IMR-90 (cell line): Measurements from ENCODE around the gene PYGB. TPM values are rescaled to one million over a fixed set of nuclear protein-coding genes. Genes with fewer than 3 reads are reported as not detected.

ENCODE experiments used
- ATAC-seq: fragments of 200-7000 bp; cut with Tn5 transposase; 2 replicates; pipeline ENCODE4 v1.9.1; 2020; ENCODE audit warnings: low read depth, mild to moderate bottlenecking, moderate library complexity
- BruUV-seq: library from RNA; stranded (reverse); fragments of 400-500 nt; replicated peaks from 2 replicates; lab custom pipeline; 2021; lab: Mats Ljungman, UMichigan
- CTCF ChIA-PET: fragments of 300-600 bp; formaldehyde crosslinking; extraction: SDS; loops from one replicate; lab custom pipeline; 2021; ENCODE audit warnings: antibody characterized with exemption; lab: Yijun Ruan, JAX
- POLR2A ChIA-PET: fragments of 300-600 bp; sonication (Branson Sonifier 250); formaldehyde crosslinking; loops from one replicate; lab custom pipeline; 2022; ENCODE audit warnings: antibody characterized with exemption; ENCODE audit not compliant: unreplicated experiment; lab: Charles Lee
- DNase-seq: peaks from one replicate; pipeline ENCODE4 v3.0.0; 2013
- H2AFZ ChIP-seq: replicated peaks from 2 replicates; pipeline ENCODE3; 2013; ENCODE audit warnings: low read length, mild to moderate bottlenecking; ENCODE audit not compliant: poor library complexity
- H2AK5ac ChIP-seq: 2 replicates; pipeline ENCODE4 v1.6.1; 2013; ENCODE audit warnings: low read depth, low read length, inconsistent platforms
- H2AK9ac ChIP-seq: replicated peaks from 2 replicates; pipeline ENCODE3; 2013; ENCODE audit warnings: mild to moderate bottlenecking, low read depth, low read length, moderate library complexity; ENCODE audit not compliant: poor library complexity
- H2BK120ac ChIP-seq: 2 replicates; pipeline ENCODE4 v1.6.1; 2013; ENCODE audit warnings: low read depth, low read length, inconsistent platforms
- H2BK15ac ChIP-seq: 3 replicates; pipeline ENCODE4 v1.6.1; 2013; ENCODE audit warnings: low read depth, low read length, inconsistent platforms
- H2BK20ac ChIP-seq: 2 replicates; pipeline ENCODE4 v1.6.1; 2013; ENCODE audit warnings: low read depth, mild to moderate bottlenecking, inconsistent platforms, low read length, moderate library complexity
- H2BK5ac ChIP-seq: 2 replicates; pipeline ENCODE4 v1.6.1; 2013; ENCODE audit warnings: mild to moderate bottlenecking, low read depth, low read length, inconsistent platforms; ENCODE audit not compliant: poor library complexity, severe bottlenecking
- H3K14ac ChIP-seq: replicated peaks from 2 replicates; pipeline ENCODE4 v1.6.1; 2013; ENCODE audit warnings: low read depth, low read length, inconsistent platforms
- H3K18ac ChIP-seq: 2 replicates; pipeline ENCODE4 v1.6.1; 2013; ENCODE audit warnings: low read depth, low read length, control low read depth
- H3K23ac ChIP-seq: 2 replicates; pipeline ENCODE4 v1.6.1; 2013; ENCODE audit warnings: low read depth, low read length, inconsistent platforms
- H3K27ac ChIP-seq: 2 replicates; pipeline ENCODE4 v1.5.1; 2013; ENCODE audit warnings: mild to moderate bottlenecking, control low read depth, low read length; ENCODE audit not compliant: insufficient read depth
- H3K27me3 ChIP-seq: 2 replicates; pipeline ENCODE4 v1.6.1; 2013; ENCODE audit warnings: low read length; ENCODE audit not compliant: control insufficient read depth, insufficient read depth
- H3K36me3 ChIP-seq: 2 replicates; pipeline ENCODE4 v1.6.1; 2013; ENCODE audit warnings: low read length, mixed read lengths; ENCODE audit not compliant: control insufficient read depth, insufficient read depth
- H3K4ac ChIP-seq: 2 replicates; pipeline ENCODE4 v1.6.1; 2013; ENCODE audit warnings: low read depth, low read length, inconsistent platforms
- H3K4me1 ChIP-seq: 2 replicates; pipeline ENCODE4 v1.6.1; 2013; ENCODE audit warnings: low read length, mixed read lengths; ENCODE audit not compliant: control insufficient read depth, insufficient read depth
- H3K4me2 ChIP-seq: 2 replicates; pipeline ENCODE4 v1.6.1; 2013; ENCODE audit warnings: low read depth, mild to moderate bottlenecking, control low read depth, low read length, moderate library complexity
- H3K4me3 ChIP-seq: 2 replicates; pipeline ENCODE4 v1.5.1; 2013; ENCODE audit warnings: low read depth, mild to moderate bottlenecking, control low read depth, low read length, moderate library complexity; ENCODE audit not compliant: insufficient read depth
- H3K56ac ChIP-seq: 2 replicates; pipeline ENCODE4 v1.6.1; 2013; ENCODE audit warnings: low read length, inconsistent platforms; ENCODE audit not compliant: insufficient read depth; ENCODE audit errors: extremely low read depth
- H3K79me1 ChIP-seq, 2 experiments: 2 replicates each; pipeline ENCODE4 v1.6.1; 2013; ENCODE audit warnings: low read length in 2 of 2, inconsistent platforms in 1 of 2, low read depth in 1 of 2
- H3K9ac ChIP-seq: 2 replicates; pipeline ENCODE4 v1.6.1; 2013; ENCODE audit warnings: low read depth, low read length, control low read depth
- H3K9me1 ChIP-seq: 2 replicates; pipeline ENCODE4 v1.6.1; 2013; ENCODE audit warnings: low read length, inconsistent platforms; ENCODE audit not compliant: insufficient read depth
- H3K9me3 ChIP-seq: 2 replicates; pipeline ENCODE4 v1.6.1; 2013; ENCODE audit warnings: low read length; ENCODE audit not compliant: control insufficient read depth, insufficient read depth
- H4K20me1 ChIP-seq: 2 replicates; pipeline ENCODE4 v1.6.1; 2013; ENCODE audit warnings: low read length, inconsistent platforms; ENCODE audit not compliant: insufficient read depth
- H4K5ac ChIP-seq: 2 replicates; pipeline ENCODE4 v1.6.1; 2013; ENCODE audit warnings: mild to moderate bottlenecking, low read depth, low read length, control low read depth
- H4K8ac ChIP-seq, 2 experiments: 2 replicates each; pipeline ENCODE4 v1.6.1; 2013; ENCODE audit warnings: low read depth in 2 of 2, low read length in 2 of 2, control low read depth in 1 of 2, inconsistent platforms in 1 of 2
- H4K91ac ChIP-seq: 2 replicates; pipeline ENCODE4 v1.6.1; 2013; ENCODE audit warnings: low read depth, low read length, inconsistent platforms; ENCODE audit not compliant: insufficient read depth
- BHLHE40 ChIP-seq: fragments of 150-350 bp; IDR thresholded peaks from 2 replicates; pipeline ENCODE4 v1.6.1; 2016; ENCODE audit warnings: mild to moderate bottlenecking, low read depth, low read length
- CEBPB ChIP-seq: IDR thresholded peaks from 2 replicates; pipeline ENCODE4 v1.6.1; 2012; ENCODE audit warnings: low read depth, low read length, improper control_type of control experiment
- FOS ChIP-seq: fragments of 150-350 bp; IDR thresholded peaks from 2 replicates; pipeline ENCODE4 v1.6.1; 2016; ENCODE audit warnings: low read depth, low read length
- MAFK ChIP-seq: IDR thresholded peaks from 2 replicates; pipeline ENCODE4 v1.6.1; 2012; ENCODE audit warnings: low read depth, low read length, improper control_type of control experiment
- MAZ ChIP-seq: IDR thresholded peaks from 2 replicates; pipeline ENCODE4 v1.6.1; 2012; ENCODE audit warnings: low read depth, mild to moderate bottlenecking, low read length, improper control_type of control experiment, moderate library complexity, borderline replicate concordance
- MXI1 ChIP-seq: IDR thresholded peaks from 2 replicates; pipeline ENCODE4 v1.6.1; 2012; ENCODE audit warnings: low read depth, mild to moderate bottlenecking, low read length, moderate library complexity, borderline replicate concordance
- NFE2L2 ChIP-seq: fragments of 150-350 bp; IDR thresholded peaks from 2 replicates; pipeline ENCODE4 v1.6.1; 2016; ENCODE audit warnings: low read depth, mild to moderate bottlenecking, low read length
- POLR2A ChIP-seq: IDR thresholded peaks from 2 replicates; pipeline ENCODE4 v1.6.1; 2012; ENCODE audit warnings: mild to moderate bottlenecking, low read depth, low read length
- RAD21 ChIP-seq: IDR thresholded peaks from 2 replicates; pipeline ENCODE4 v1.6.1; 2012; ENCODE audit warnings: low read length, improper control_type of control experiment
- RCOR1 ChIP-seq: IDR thresholded peaks from 2 replicates; pipeline ENCODE4 v1.6.1; 2012; ENCODE audit warnings: mild to moderate bottlenecking, low read length, improper control_type of control experiment; ENCODE audit not compliant: insufficient replicate concordance
- RFX5 ChIP-seq: IDR thresholded peaks from 2 replicates; pipeline ENCODE4 v1.8.0; 2012; ENCODE audit warnings: low read depth, mild to moderate bottlenecking, low read length, moderate library complexity
- SMC3 ChIP-seq: fragments of 150-350 bp; IDR thresholded peaks from 2 replicates; pipeline ENCODE4 v1.6.1; 2016; ENCODE audit warnings: low read depth, mild to moderate bottlenecking, antibody characterized with exemption, low read length, moderate library complexity
- WGBS, 2 experiments: methylation state at CpG; one replicate each; pipeline versions ENCODE4 v1.1.5 to v1.1.7; 2013; ENCODE audit warnings: missing lambda C conversion rate in 2 of 2; ENCODE audit not compliant: insufficient read length in 1 of 2; ENCODE audit errors: extremely low coverage in 2 of 2; 5-methylcytosine and 5-hydroxymethylcytosine counted together
- dilution Hi-C: fragments of 300-500 bp; cut with HindIII; formaldehyde crosslinking; loops from one replicate; pipeline ENCODE4 v1.14.3; 2018; ENCODE audit warnings: low sequenced_read_pairs; ENCODE audit not compliant: unreplicated experiment
- in situ Hi-C: fragments of 300-500 bp; cut with MboI; formaldehyde crosslinking; loops from 3 replicates; pipeline ENCODE4 v1.14.3; 2019; ENCODE audit warnings: low sequenced_read_pairs, inconsistent platforms, mixed read lengths
- intact Hi-C: fragments of 100-400 bp; cut with micrococcal nuclease; formaldehyde crosslinking; loops from 2 replicates; pipeline ENCODE4 v1.10.0; 2022
- polyA plus RNA-seq, 3 experiments: library from polyadenylated mRNA; depleted of rRNA; stranded (reverse); fragments of >200 nt; gene quantifications; 2 replicates each; pipeline ENCODE4 v1.2.3, GENCODE V29; 2012; ENCODE audit warnings: low replicate concordance in 1 of 3
- total RNA-seq: library from RNA; depleted of rRNA; stranded (reverse); fragments of >200 nt; gene quantifications from 2 replicates; pipeline ENCODE4 v1.2.3, GENCODE V29; 2012
- TF ChIP-seq, protein P1 (sequence below): fragments of 150-350 bp; IDR thresholded peaks from 2 replicates; pipeline ENCODE4 v1.6.1; 2016; ENCODE audit warnings: low read depth, mild to moderate bottlenecking, low read length, moderate library complexity, borderline replicate concordance
- TF ChIP-seq, protein P2 (sequence below): conservative IDR thresholded peaks from 2 replicates; pipeline ENCODE4 v1.5.1; 2012; ENCODE audit warnings: mild to moderate bottlenecking, low read depth, low read length, improper control_type of control experiment

PYGB gene
- total and polyA plus RNA-seq, 2 of the 4 experiments (the other 2 are of a cell fraction): 72.4 to 83.1 TPM

DNA sequence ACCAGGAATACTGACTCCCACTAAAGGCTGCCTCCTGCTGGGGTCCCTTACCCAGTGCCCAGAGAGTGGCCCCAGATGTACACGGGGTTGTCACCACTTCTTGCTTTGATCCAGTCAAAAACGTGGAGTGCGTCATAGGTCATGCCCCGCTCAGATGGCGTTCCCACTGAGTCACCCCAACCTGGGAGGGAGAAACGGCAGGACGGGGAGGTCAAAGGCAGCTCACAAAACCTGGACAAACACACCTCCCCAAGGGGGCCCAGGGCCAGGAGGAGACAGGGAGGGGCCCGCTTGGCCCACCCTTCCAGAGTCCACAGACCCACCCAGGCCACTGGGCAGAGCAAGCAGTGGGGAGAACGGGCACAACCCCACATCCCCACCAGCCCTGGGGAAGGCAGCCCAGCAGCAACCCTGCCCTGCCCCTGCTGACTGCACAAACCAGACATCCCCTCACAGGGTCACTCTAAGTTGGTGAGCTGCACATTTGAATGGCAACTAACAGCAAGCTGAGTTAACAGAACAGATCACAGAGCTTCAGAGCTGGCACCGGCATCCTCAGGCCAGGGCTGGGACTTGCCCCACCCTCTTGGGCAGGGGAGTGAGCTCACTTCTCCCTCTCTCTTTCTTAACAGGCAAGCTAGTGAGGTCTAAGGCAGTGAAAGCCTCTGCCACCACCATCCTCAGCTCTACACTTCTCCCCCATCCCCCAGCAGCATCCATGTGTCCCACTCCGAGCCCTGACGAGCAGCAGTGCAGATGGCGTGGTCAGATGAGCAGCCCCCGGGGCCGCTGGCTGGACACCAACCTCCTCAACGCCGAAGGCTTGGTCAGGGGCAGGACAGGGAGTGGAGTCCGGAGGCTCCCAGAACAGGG is 61.7 kb downstream of the PYGB start:
- H2AFZ ChIP-seq: peak overlapping the region; percentile 27
- in situ Hi-C loops (loop anchor here (25.0 kb wide), 2 partner anchors 228 to 378 kb away; partner anchors contain the start of gene ZNF337), dilution Hi-C loops (no loop called here), intact Hi-C loops (loop anchor here (1.0 to 2.0 kb wide), 2 partner anchors 81 to 90 kb away; partner anchors contain the start of gene ABHD12)
- peak overlapping the region; percentile 51 for H3K18ac ChIP-seq
- H3K27me3 ChIP-seq: no peaks in the 10 kb centered on the region
- peak overlapping the region; percentile 99 for H2BK120ac ChIP-seq
- H3K4me2 ChIP-seq: peak overlapping the region; percentile 37
- peak overlapping the region; percentile 27; the same call in 2 of the 3 replicates for H2BK15ac ChIP-seq
- peak; percentile 62 for ATAC-seq
- WGBS, 2 experiments: no CpG with 5 or more reads among the region's 18 CpGs
- no TSS peak for BruUV-seq
- CTCF ChIA-PET: interaction anchor here (0.5 to 0.6 kb wide), 3 partner anchors 38 to 137 kb away, joined by 3 to 6 read pairs (median 3); no protein-coding TSS in a partner anchor
- H3K27ac ChIP-seq: peak overlapping the region; percentile 94
- peak overlapping the region; percentile 100 for H4K91ac ChIP-seq
- peak overlapping the region; percentile 11 for H3K9ac ChIP-seq
- peak overlapping the region; percentile 31 to 92 for H4K8ac ChIP-seq
- peak overlapping the region; percentile 62; the same call in 1 of the 2 replicates for H3K56ac ChIP-seq
- H2AK5ac ChIP-seq: peak overlapping the region; percentile 95
- H4K5ac ChIP-seq: peak overlapping the region; percentile 61
- peaks cover 6 to 42% of the 10 kb centered on the region in 2 experiments for H3K79me1 ChIP-seq
- H2BK20ac ChIP-seq: peak overlapping the region; percentile 94
- H3K36me3 ChIP-seq: no peaks in the 10 kb centered on the region; the same call in none of the 2 replicates
- H3K14ac ChIP-seq: peak overlapping the region; percentile 96
- H2BK5ac ChIP-seq: peak overlapping the region; percentile 97
- POLR2A ChIA-PET: interaction anchor here (1.0 kb wide), 1 partner anchor 43 kb away, joined by 3 read pairs; no protein-coding TSS in a partner anchor
- peaks cover 20% of the 10 kb centered on the region for H3K9me1 ChIP-seq
- peaks cover 27% of the 10 kb centered on the region for H3K4me1 ChIP-seq
- H3K9me3 ChIP-seq: no peaks in the 10 kb centered on the region
- DNase-seq: peak; percentile 80
- H4K20me1 ChIP-seq: no peaks in the 10 kb centered on the region
- H3K4ac ChIP-seq: peak overlapping the region; percentile 100
- peak overlapping the region; percentile 93 for H2AK9ac ChIP-seq
- peak overlapping the region; percentile 91 for H3K23ac ChIP-seq
- no peak overlapping the region for H3K4me3 ChIP-seq
- TF ChIP-seq RFX5 (no peak), FOS (peak; percentile 36; the same call in 1 of the 2 replicates), MAFK (peak; percentile 21; the same call in 1 of the 2 replicates), MAZ (peak; percentile 37; the same call in 1 of the 2 replicates), RCOR1 (no peak), NFE2L2 (no peak), CEBPB (peak; percentile 17; the same call in 1 of the 2 replicates), SMC3 (0 out of 2 replicates have a peak, but pooled peaks have one; percentile 1), MXI1 (peak; percentile 40; the same call in 1 of the 2 replicates), POLR2A (no peak), RAD21 (no peak), BHLHE40 (peak; percentile 53)
- TF ChIP-seq, protein P1, sequence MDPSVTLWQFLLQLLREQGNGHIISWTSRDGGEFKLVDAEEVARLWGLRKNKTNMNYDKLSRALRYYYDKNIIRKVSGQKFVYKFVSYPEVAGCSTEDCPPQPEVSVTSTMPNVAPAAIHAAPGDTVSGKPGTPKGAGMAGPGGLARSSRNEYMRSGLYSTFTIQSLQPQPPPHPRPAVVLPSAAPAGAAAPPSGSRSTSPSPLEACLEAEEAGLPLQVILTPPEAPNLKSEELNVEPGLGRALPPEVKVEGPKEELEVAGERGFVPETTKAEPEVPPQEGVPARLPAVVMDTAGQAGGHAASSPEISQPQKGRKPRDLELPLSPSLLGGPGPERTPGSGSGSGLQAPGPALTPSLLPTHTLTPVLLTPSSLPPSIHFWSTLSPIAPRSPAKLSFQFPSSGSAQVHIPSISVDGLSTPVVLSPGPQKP: no peak
- TF ChIP-seq, protein P2, sequence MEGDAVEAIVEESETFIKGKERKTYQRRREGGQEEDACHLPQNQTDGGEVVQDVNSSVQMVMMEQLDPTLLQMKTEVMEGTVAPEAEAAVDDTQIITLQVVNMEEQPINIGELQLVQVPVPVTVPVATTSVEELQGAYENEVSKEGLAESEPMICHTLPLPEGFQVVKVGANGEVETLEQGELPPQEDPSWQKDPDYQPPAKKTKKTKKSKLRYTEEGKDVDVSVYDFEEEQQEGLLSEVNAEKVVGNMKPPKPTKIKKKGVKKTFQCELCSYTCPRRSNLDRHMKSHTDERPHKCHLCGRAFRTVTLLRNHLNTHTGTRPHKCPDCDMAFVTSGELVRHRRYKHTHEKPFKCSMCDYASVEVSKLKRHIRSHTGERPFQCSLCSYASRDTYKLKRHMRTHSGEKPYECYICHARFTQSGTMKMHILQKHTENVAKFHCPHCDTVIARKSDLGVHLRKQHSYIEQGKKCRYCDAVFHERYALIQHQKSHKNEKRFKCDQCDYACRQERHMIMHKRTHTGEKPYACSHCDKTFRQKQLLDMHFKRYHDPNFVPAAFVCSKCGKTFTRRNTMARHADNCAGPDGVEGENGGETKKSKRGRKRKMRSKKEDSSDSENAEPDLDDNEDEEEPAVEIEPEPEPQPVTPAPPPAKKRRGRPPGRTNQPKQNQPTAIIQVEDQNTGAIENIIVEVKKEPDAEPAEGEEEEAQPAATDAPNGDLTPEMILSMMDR: no peak
